Peyer's patch (tissue), 4 donors: ENCODE measurements around the gene DBP. TPM values are rescaled to one million over a fixed set of nuclear protein-coding genes. Genes with fewer than 3 reads are reported as not detected.
A peak's percentile ranks its signal among the peaks of the same experiment; 100 is the strongest.

Experiments
- DNase-seq, 3 donors: peaks; one replicate each; pipeline ENCODE4 v3.0.0-alpha.2; 2017 to 2019
- H3K27ac ChIP-seq, 4 donors: fragments of 200-600 bp; sonication (generic); one replicate each; pipeline ENCODE4 v1.5.1; 2016 to 2019
- H3K27me3 ChIP-seq, 2 donors: fragments of 200-600 bp; sonication (generic); one replicate each; pipeline ENCODE4 v1.5.1; 2019
- H3K36me3 ChIP-seq, 3 donors: fragments of 200-600 bp; sonication (generic); one replicate each; pipeline ENCODE4 v1.5.1; 2016 to 2019
- H3K4me1 ChIP-seq, 4 donors: fragments of 200-600 bp; sonication (generic); one replicate each; pipeline ENCODE4 v1.5.1; 2016 to 2019
- H3K4me3 ChIP-seq, 4 donors: fragments of 200-600 bp; sonication (generic); 1 replicate in 3 of 4; 2 replicates in 1 of 4; pipeline ENCODE4 v1.5.1; 2016 to 2019; ENCODE audit warnings: mild to moderate bottlenecking in 1 of 4
- H3K9me3 ChIP-seq, 4 donors: fragments of 200-600 bp; sonication (generic); one replicate each; pipeline ENCODE4 v1.5.1; 2016 to 2019; ENCODE audit warnings: mild to moderate bottlenecking in 1 of 4
- CTCF ChIP-seq, 6 experiments: fragments of 450-650 bp in 4 of 6; fragments of 200-600 bp in 2 of 6; sonication (generic) in 1 of 6; IDR thresholded peaks; one replicate each; pipeline ENCODE4 v1.5.1; 2017 to 2019; ENCODE audit warnings: antibody characterized with exemption in 6 of 6, mild to moderate bottlenecking in 3 of 6, moderate library complexity in 1 of 6
- POLR2A ChIP-seq, 2 donors: fragments of 450-650 bp; IDR thresholded peaks; one replicate each; pipeline ENCODE4 v1.5.1; 2017; ENCODE audit warnings: antibody characterized with exemption in 2 of 2, mild to moderate bottlenecking in 2 of 2, moderate library complexity in 2 of 2
- total RNA-seq, 4 donors: library from RNA; depleted of rRNA; stranded (reverse); fragments of >200 nt; gene quantifications; one replicate each; pipeline ENCODE4 v1.1.0, GENCODE V29; 2016

DBP gene
- total RNA-seq, 4 donors from 2014 or later: 9.9 to 51.5 (median 35.8) TPM

- H3K4me3 ChIP-seq: no peak overlapping the region
- DNase-seq: no peak
- no peaks in the 10 kb centered on the region for H3K36me3 ChIP-seq
- H3K27ac ChIP-seq: no peak overlapping the region
- peaks cover 0 to 5% (median 0%) of the 10 kb centered on the region in 4 donors for H3K4me1 ChIP-seq
- no peak for TF ChIP-seq POLR2A (IDR thresholded peaks at IDR 0.05)
- TF ChIP-seq CTCF (IDR thresholded peaks at IDR 0.05): no peak
- no peaks in the 10 kb centered on the region for H3K9me3 ChIP-seq
- no peaks in the 10 kb centered on the region for H3K27me3 ChIP-seq
Measured at GRCh38 chr19:48664476-48664875, 27.3 kb upstream of the DBP start.

- no peak for DNase-seq
- TF ChIP-seq POLR2A (IDR thresholded peaks at IDR 0.05) (no peak), CTCF (IDR thresholded peaks at IDR 0.05) (no peak)
- Histone ChIP-seq H3K36me3 (no peaks in the 10 kb centered on the region), H3K27me3 (no peaks in the 10 kb centered on the region), H3K4me3 (no peak overlapping the region), H3K27ac (no peak overlapping the region), H3K4me1 (peaks cover 0 to 5% (median 0%) of the 10 kb centered on the region in 4 donors), H3K9me3 (no peaks in the 10 kb centered on the region)
Measured at GRCh38 chr19:48663667-48664066, 26.5 kb upstream of the DBP start.

GRCh38 chr19:48661711-48662090 is 24.5 kb upstream of the DBP start:
- no peaks in the 10 kb centered on the region for H3K36me3 ChIP-seq
- H3K4me1 ChIP-seq: peaks cover 0 to 5% (median 0%) of the 10 kb centered on the region in 4 donors
- H3K27me3 ChIP-seq: no peaks in the 10 kb centered on the region
- no peak overlapping the region for H3K27ac ChIP-seq
- H3K9me3 ChIP-seq: no peaks in the 10 kb centered on the region
- no peak for DNase-seq
- no peak overlapping the region for H3K4me3 ChIP-seq
- TF ChIP-seq POLR2A (IDR thresholded peaks at IDR 0.05) (no peak), CTCF (IDR thresholded peaks at IDR 0.05) (no peak)

- TF ChIP-seq POLR2A (IDR thresholded peaks at IDR 0.05) (no peak), CTCF (IDR thresholded peaks at IDR 0.05) (no peak)
- peak; percentile 82 to 93 (median 82) for DNase-seq
- H3K4me3 ChIP-seq: peak overlapping the region in 1 of 4 donors; percentile 23
Measured at GRCh38 chr19:48660852-48661710, 23.9 kb upstream of the DBP start.

GRCh38 chr19:48659768-48660167 is 22.6 kb upstream of the DBP start:
- peaks cover 0 to 5% (median 0%) of the 10 kb centered on the region in 4 donors for H3K4me1 ChIP-seq
- no peak overlapping the region for H3K4me3 ChIP-seq
- no peaks in the 10 kb centered on the region for H3K9me3 ChIP-seq
- H3K27ac ChIP-seq: no peak overlapping the region
- H3K36me3 ChIP-seq: no peaks in the 10 kb centered on the region
- H3K27me3 ChIP-seq: no peaks in the 10 kb centered on the region
- TF ChIP-seq POLR2A (IDR thresholded peaks at IDR 0.05) (no peak), CTCF (IDR thresholded peaks at IDR 0.05) (no peak)
- DNase-seq: no peak

More at GRCh38 chr19:48660852-48661710, 23.9 kb upstream of the DBP start:
- peaks cover 0 to 5% (median 0%) of the 10 kb centered on the region in 4 donors for H3K4me1 ChIP-seq
- H3K36me3 ChIP-seq: no peaks in the 10 kb centered on the region
- peak overlapping the region; percentile 31 to 46 (median 35) for H3K27ac ChIP-seq
- no peaks in the 10 kb centered on the region for H3K27me3 ChIP-seq
- H3K9me3 ChIP-seq: no peaks in the 10 kb centered on the region
